Inferior parietal cortex (tissue), 1 donor: ENCODE data around the gene KCNAB2.

Experiments
- DNase-seq: peaks from one replicate; pipeline ENCODE4 v3.0.0-alpha.2; 2016; ENCODE audit errors: extremely low spot score

The KCNAB2 gene

DNA sequence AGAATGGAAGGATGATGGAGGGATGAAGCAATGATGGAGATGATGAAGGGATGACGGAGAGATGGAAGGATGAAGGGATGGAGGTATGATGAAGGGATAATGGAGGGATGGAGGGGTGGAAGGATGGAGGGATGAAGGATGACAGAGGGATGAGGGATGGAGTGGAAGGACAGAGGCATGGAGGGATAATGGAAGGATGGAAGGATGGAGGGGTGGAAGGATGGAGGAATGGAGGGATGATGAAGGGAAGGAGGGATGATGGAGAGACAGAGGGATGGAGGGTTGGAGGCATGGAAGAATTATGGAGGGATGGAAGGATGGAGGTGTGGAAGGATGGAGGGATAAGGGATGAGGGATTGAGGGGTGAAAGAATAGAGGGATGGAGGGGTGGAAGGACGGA lies 62.8 kb downstream of the KCNAB2 start:
- DNase-seq = no peak

DNA sequence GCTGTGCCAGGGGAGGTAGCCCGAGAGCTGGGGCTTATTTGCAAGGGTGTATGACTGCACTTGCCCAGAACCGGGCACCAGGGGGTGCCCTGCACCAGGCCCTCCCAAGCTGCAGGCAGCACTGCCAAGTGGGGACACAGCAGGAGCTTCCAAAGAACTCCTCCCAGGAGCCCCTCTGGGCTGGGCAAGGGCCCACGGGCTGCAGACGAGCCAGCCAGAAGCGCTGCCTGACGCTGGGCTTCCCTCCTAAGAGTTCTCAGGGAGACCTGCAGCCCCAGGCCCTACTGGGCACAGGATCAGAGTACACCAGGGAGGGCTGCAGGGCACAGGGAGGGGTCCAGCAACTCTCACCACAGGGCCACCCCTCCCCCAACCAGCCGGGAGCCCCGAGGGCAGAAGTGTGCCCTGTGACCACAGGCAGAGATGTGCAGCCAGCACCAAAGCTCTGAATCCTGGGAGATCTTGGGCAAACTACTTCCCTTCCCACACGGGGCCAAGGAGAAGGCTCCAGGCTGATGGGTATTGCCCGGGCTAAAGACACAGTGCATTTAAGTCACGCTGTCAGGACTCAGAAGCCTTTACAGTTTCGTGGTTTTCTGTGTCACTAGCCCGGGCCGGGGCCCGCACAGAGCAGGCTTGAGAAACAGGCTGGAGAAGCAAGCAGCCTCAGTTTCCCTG lies 63.4 kb downstream of the KCNAB2 start:
- DNase-seq = no peak

DNA sequence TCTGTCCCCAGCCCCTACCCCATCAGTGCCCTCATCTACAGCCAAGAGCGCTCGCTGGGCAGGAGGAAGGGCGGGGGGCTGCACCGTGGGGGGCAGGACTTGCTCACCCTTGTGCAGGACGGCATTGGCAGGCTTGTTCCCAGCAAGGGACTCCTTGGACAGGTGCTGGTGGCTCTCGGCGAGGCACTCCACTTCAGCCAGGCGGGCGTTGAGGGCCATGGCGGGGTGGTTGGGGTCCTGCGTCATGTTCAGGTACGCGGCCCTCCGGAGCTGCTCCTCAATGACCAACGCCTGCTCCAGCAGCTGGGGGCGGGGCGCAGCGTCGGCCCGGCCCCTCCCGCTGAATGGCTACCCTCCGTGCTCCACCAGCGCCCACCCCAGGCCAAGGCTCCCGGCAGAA lies 64.0 kb downstream of the KCNAB2 start:
- DNase-seq = no peak

DNA sequence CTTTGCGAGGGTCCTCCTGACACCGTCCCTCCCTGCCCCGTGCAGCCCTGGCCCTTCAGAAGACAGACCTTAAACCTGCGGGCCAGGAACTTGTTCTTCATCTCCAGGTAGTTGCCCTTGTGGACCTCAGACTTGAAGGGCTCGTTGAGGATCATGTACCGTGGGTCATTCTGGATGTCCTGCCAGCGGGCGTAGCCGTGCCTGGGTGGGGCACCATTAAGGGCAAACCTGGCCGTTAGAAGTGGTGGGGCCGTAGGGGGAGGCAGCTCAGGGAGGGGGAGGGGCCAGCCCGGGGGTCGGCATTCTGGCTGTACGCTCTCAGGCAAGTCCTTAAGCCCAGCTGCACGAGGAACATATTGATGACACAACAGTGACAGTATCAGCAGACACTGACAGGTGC lies 64.6 kb downstream of the KCNAB2 start:
- DNase-seq = no peak

DNA sequence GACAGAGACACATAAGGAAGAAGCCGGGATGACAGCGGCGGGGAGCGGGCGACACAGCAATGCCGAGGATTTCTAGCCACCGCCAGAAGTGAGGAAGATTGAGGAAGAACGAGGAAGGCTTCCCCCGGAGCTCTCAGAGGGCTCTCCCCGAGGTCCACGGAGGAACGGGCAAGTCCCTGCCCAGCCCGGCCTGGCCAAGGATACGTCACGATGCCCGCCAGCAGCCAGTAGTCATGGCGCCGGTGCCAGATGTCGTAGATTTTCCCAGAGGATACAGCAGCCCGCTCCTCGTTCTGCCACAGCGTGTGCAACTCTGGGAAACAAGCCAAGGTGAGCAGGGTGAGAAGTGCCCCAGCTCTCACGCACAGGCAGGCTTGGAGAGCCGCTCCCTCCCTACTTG lies 65.9 kb downstream of the KCNAB2 start:
- no peak for DNase-seq

DNA sequence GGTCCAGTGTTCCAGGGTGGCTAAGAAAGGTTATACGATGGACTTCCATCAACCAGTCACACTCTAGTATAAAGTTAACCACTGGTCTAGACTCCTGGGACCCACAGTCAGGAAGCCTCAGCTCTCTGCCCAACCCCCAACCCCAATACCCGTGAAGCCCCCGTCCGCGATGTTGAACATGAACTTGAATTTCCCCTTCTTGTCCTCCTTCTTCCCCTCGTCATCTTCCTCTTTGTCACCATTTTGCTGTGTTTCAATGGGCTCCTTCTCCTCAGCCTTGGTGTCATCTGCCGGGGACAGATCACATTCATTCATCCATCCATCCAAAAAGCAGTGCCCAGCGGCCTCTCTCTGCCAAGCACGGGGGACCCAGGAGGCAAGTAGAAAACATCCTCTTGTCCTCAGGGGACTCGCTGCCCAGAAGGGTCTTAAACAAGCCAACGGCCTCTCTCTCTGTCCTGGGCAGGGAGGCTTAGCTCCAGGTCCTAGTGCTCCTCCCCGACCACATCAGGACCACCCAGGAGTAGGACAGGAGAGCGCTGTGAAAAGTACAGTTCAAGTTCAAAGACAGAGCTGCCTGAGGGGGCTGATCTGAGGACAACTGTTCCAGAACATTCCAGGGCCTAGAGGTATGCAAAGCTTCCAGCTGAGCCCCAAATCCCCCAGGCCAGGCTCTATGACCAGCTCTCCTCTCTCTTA lies 66.5 kb downstream of the KCNAB2 start:
- no peak for DNase-seq

DNA sequence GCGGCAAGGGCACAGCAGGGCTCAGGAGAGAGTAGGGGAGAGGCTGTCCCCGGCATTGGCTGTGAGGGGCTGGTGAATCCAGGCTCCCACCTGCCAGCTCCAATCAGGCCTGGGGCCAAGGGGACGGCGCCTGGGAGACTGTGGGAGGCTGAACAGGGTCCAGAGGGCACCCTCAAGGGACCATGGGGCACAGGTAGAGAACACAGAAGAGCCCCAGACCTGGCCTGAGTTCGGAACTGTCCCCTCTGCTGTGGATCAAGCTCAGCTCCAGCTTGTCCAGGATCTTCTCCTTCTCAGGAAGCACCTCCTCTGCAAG lies 67.0 kb downstream of the KCNAB2 start:
- no peak for DNase-seq

DNA sequence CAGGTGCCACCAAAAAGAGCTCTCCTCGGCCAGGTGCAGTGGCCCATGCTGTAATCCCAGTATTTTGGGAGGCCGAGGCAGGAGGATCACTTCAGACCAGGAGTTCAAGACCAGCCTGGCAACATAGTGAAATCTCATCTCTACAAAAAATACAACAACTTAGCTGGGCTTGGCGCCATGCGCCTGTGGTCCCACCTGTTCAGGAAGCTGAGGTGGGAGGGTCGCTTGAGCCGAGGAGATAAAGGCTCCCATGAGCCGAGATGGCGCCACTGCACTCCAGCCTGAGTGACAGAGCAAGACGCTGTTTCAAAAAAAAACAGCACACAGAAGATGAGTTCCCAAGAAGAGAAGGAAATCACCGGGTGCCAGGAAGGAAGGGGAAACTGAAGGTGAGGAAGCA lies 67.4 kb downstream of the KCNAB2 start:
- no peak for DNase-seq

DNA sequence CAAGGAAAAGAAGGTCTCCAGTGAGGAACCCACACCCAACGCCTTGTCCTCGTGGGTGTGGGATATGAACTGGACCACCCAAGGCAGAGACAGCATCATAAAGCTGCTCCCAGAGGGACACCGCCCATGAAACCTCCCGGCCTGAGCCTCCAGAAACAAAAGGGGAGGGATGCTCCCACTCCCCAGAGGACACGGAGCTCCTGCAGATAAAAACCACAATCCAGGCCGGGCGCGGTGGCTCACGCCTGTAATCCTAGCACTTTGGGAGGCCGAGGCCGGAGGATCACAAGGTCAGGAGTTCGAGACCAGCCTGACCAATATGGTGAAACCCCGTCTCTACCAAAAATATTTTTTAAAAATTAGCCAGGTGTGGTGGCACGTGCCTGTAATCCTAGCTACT lies 68.1 kb downstream of the KCNAB2 start:
- DNase-seq = no peak

DNA sequence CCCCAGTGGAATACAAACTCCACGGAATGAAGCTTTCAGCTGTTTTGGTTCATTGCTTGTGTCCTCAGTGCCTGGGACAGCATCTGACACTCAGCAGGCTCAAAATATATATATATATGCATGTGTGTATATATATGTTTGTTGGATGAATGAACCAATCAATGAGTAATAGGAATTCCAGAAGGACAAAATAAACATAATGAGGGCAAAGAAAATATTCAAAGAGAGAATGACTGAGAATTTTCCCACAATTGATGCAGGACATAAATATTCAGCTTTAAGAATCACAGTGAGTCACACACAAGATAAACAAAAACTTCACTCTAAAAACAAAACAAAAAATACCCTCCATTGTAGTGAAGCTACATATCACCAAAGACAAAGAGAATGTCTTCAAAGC lies 70.4 kb downstream of the KCNAB2 start:
- DNase-seq = no peak

DNA sequence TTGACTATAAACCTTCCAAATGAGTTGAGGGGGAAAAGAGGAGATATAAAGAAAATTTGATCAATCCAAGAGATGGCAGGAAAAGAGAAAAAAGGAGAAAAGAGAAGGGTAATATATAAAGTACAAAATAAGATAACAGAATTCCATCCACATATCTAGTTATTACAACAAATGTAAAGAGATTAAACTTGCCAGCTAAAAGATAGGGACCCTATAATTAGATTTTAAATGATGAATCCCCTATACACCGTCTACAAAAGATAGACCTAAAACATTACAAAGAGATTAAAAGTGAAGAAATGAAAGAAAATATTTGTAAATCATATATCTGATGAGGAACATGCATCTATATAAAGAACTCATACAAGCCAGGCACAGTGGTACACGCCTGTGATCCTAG lies 71.4 kb downstream of the KCNAB2 start:
- DNase-seq = no peak

DNA sequence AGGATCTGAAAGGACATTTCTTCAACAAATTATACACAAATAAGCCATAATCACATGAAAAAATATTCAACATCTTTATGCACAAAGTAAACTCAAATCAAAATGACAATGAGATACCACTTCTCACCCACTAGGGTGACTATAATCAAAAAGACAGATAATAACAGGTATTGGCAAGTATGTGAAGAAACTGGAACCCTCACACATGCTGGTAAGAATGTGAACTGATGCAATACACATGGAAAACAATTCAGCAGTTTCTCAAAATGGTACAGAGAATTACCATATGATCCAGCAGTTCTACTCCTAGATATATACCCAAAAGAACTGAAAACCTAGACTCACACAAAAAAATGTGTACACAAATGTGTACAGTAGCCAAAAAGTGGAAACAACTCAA lies 71.9 kb downstream of the KCNAB2 start:
- no peak for DNase-seq

DNA sequence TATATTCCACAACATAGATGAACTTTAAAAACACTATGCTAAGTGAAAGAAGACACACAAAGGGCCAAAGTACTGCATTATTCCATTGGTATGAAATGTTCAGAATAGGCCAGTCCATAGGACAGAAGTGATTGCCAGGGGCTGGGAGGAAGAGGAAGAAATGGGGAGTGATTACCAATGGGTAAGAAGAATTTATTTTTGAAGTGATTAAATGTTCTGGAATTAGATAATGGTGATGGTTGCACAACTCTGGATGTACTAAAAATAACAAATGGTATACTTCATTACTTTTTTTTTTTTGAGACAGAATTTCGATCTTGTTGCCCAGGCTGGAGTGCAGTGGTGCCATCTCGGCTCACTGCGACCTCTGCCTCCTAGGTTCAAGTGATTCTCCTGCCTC lies 72.7 kb downstream of the KCNAB2 start:
- no peak for DNase-seq

DNA sequence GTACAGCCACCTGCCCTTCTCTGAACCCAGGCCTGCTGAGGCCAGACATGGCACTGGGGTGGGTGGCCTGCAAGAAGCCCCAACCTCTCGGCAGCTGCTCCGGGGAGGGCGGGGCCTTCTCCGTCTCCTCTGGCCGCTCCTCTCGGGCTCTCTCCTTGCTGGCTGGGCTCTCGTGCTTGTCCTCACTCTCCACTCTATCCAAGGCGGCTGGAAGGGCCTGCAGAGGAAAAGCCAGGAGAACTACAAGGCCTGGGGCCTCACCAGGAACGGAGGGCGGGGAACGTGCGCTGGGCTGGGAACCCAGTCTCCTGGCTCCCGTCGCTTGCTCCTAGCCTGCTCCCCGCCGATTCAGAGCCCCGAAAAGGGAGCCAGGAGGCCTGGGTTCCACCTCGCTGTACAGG lies 75.3 kb downstream of the KCNAB2 start:
- DNase-seq = no peak

DNA sequence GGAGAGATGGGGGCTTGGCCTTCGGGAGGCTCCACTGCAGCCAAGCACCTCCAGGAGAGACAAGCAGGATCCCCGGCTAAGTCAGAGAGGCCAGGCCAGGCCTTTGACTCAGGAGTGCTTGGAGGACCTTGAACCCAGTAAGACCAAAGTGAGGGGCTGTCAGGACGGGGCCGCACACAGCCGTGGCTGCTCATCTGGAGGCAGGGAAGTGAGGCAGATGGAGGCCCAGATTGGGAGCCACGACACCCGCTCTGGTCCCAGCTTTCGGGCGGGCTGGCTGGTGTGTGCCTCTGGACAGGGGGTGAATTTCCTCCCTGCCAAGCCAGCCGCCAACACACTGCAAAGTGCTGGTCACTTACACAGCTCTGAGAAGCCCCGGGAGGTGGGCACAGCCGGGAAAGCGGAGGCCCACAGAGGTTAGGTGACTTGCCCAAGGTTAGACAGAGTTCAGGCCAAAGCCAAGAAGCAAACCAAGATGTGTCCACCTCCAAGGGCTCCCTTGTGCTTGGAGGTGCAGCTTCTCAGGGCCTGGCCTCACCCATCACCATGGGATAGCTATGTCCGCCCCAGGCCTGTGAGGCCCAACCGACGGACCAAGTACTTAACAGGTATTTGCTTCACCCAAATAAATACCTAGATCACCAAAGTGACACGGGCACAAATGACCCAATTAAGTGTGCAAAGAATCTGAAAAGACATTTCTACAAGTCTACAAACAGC lies 76.1 kb downstream of the KCNAB2 start:
- no peak for DNase-seq

DNA sequence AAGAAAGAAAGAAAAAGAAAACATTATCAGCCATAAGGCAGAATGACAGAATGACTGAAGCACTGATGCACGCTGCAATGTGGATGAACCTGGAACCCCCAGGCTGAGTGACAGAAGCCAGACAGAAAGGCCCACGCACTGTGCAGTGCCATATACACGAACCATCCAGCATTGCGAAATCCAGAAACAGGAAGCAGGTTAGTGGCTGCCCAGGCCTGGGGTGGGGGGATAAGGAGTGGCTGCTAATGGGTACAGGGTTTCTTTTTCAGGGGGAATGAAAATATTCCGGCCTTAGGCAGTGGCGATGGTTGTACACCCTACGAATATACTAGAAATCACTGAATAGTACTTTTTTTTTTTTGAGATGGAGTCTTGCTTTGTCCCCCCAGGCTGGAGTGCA lies 77.4 kb downstream of the KCNAB2 start:
- no peak for DNase-seq

DNA sequence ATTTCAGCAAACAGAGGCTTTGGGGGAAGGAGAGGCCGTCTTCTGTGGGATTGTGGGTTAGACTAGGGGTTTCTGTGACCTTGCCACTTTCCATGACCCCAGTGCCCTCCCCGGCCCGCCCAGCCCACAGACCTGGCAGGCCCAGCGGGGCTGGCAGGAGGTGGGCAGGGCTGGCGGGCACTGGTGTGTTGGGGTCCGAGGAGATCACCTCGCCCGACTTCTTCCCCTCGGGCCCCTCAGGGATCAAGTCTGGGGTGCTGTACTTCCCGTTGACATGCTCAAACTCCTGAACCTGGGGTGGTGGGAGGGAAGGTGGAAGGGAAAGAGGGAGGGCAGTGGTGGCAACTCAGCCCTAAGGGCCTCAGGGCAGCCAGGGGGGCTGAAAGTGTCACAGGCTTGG lies 78.1 kb downstream of the KCNAB2 start:
- DNase-seq = no peak

DNA sequence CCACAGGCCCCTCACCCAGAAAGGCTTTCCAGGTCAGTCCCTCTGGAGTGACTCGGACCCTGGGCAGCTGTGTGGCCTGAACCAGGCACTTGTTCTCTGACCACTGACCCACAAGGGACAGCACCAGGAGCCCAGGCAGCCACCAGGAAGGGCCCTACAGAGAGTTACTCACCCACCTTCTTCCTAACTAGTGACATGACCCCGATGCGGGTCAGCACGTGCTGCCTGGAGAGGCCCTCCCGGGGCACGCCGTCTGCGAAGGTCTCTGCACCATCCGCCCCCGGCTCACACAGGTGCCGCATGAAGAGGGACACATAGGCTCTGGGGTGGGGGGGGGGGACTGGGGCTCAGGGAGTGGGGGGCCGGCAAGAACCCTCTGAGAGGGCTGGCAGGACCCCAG lies 78.7 kb downstream of the KCNAB2 start:
- no peak for DNase-seq

DNA sequence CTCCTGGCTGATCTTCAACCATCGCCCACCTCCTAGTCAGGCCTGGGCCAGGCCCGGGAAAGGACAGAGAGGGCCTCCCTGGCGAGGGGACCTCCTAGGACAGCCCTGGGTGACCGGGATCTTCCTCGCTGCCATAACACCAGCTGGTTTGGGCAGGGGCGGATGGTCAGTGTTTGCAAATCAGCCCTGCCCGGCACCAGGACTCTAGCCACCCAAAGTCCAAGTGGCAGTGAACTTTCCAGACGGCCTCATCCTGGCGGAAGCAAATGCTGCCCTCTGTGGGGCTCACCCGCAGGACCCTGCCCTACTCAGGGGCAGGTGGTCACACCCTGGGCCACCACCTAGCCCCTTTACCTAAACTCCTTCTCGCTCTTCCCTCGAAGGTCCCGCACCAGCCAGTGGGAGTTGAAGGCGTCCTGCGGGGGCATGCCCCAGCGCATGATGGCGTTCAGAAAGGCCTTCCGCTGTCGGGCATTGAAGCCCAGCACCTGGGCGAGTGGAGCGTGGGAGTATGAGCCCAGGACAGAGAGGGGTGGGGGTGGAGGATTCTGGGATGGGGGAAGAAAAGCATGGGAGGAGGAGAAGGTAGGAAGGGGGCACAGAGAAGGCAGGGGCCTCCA lies 79.2 kb downstream of the KCNAB2 start:
- DNase-seq = no peak

DNA sequence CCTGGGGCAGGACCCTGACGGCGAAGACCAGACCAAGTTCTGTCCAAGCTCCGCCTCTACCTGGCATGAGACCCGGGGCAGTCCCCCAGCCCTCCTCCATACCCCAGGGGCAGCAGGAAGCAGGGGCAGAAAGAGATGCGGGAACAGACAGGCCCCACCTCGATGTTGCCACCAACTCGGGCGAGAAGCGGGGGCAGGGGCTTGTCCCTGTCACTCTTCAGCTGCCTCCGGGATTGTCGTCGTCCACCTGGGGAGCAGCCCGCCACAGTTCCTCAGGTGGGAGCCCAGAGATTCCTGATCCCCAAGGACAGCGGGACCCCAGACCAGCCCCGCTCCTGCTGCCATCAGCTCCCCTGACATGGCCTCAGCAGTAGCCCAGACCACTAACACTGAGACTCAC lies 79.7 kb downstream of the KCNAB2 start:
- no peak for DNase-seq

DNA sequence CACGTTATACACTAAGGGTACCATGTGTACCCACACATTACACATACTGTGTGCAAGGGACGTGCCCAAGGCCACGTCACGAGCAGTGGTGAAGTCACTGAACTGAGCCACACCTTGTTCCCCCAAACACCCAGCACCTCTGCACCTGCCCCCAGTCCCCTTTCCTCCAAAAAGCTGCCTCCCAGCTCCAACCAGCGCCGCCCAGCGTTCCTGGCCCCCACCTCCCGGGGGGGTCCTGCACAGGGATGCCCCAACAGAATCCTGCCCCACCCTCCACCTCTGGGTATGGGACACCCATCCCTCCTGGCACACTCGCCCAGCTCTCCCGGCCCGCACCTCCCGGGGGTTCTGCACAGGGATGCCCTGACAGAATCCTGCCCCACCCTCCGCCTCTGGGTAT lies 80.3 kb downstream of the KCNAB2 start:
- DNase-seq = no peak

DNA sequence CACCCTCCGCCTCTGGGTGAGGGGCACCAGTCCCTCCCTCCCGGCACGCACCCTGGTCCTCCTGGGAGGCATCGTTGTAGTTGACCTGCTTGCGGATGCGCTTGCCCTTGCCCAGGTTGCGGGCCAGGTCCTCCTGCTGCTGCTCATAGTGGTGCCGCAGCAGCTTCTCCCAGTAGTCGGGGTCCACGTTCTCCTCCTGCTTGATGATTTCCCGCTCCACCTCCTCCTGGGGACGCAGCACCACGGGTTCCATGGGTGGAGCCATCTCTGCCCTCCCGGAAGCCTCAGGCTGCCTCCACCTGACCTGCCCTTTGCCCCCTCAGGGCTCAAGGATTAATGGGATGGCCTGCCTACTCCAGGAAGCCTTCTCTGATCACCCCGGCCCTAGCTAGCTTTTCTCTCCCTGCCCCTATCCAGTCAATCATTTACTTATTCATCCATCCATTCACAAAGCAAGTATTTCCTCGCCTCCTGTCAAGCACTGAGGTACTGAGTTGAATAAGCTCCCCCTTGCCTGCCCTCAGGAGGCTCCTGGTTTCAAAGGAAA lies 80.9 kb downstream of the KCNAB2 start:
- DNase-seq = no peak
